Endodermal cell (in vitro differentiated cells): ENCODE data around the gene FARP1. TPM values are rescaled to one million over a fixed set of nuclear protein-coding genes. Genes with fewer than 3 reads are reported as not detected.

Experiments used
- DNase-seq: peaks from one replicate; pipeline ENCODE4 v3.0.0-alpha.2; 2017
- H3K27ac ChIP-seq: 2 replicates; pipeline ENCODE4 v1.5.1; 2013; ENCODE audit warnings: mild to moderate bottlenecking, low read depth, low read length, moderate library complexity
- H3K27me3 ChIP-seq: 2 replicates; pipeline ENCODE4 v1.6.1; 2013; ENCODE audit warnings: mild to moderate bottlenecking, low read length, moderate library complexity; ENCODE audit not compliant: insufficient read depth, control insufficient read depth, poor library complexity, severe bottlenecking
- H3K36me3 ChIP-seq: 2 replicates; pipeline ENCODE4 v1.7.0; 2013; ENCODE audit warnings: mild to moderate bottlenecking, low read length, moderate library complexity; ENCODE audit not compliant: control insufficient read depth, insufficient read depth
- H3K4me1 ChIP-seq: one replicate; pipeline ENCODE4 v1.7.0; 2013; ENCODE audit warnings: low read length; ENCODE audit not compliant: control insufficient read depth, insufficient read depth
- H3K4me3 ChIP-seq: 2 replicates; pipeline ENCODE4 v1.5.1; 2013; ENCODE audit warnings: mild to moderate bottlenecking, low read length, moderate library complexity
- H3K9ac ChIP-seq: 2 replicates; pipeline ENCODE4 v1.6.1; 2013; ENCODE audit warnings: mild to moderate bottlenecking, low read length, moderate library complexity; ENCODE audit not compliant: poor library complexity, severe bottlenecking; ENCODE audit errors: extremely low read depth
- H3K9me3 ChIP-seq: 2 replicates; pipeline ENCODE4 v1.6.1; 2013; ENCODE audit warnings: mild to moderate bottlenecking, low read length, moderate library complexity; ENCODE audit not compliant: control insufficient read depth
- H3K27ac Mint-ChIP-seq: 2 replicates; pipeline ENCODE4 v1.8.0; 2020; ENCODE audit warnings: mixed read lengths
- H3K27me3 Mint-ChIP-seq: 2 replicates; pipeline ENCODE4 v1.8.0; 2021; ENCODE audit warnings: mild to moderate bottlenecking, mixed read lengths; ENCODE audit not compliant: insufficient read depth
- H3K36me3 Mint-ChIP-seq: 2 replicates; pipeline ENCODE4 v1.8.0; 2020; ENCODE audit warnings: low read depth, mixed read lengths
- H3K4me1 Mint-ChIP-seq: 2 replicates; pipeline ENCODE4 v1.8.0; 2020; ENCODE audit warnings: mixed read lengths
- H3K4me3 Mint-ChIP-seq: 2 replicates; pipeline ENCODE4 v1.8.0; 2020; ENCODE audit warnings: mild to moderate bottlenecking, moderate library complexity, mixed read lengths
- H3K9me3 Mint-ChIP-seq: 2 replicates; pipeline ENCODE4 v1.8.0; 2020; ENCODE audit warnings: mild to moderate bottlenecking, mixed read lengths
- CTCF ChIP-seq: fragments of 200-600 bp; sonication (generic); conservative IDR thresholded peaks from 2 replicates; pipeline ENCODE4 v1.5.0; 2021; ENCODE audit warnings: antibody characterized with exemption, mild to moderate bottlenecking
- WGBS, 2 experiments: methylation state at CpG; one replicate each; pipeline versions ENCODE4 v1.1.5 to v1.1.7; 2013; ENCODE audit warnings: missing lambda C conversion rate in 2 of 2, mixed read lengths in 1 of 2; ENCODE audit not compliant: insufficient coverage in 1 of 2, insufficient read length in 1 of 2; 5-methylcytosine and 5-hydroxymethylcytosine counted together
- total RNA-seq, 2 donors: library from RNA; stranded (reverse); fragmentation: NEBNext Ultra II Directional in 1 of 2; extraction: Animal tissue kit (Norgen Biotek cat#: 25700) in 1 of 2; gene quantifications; 2 replicates in 1 of 2; 3 replicates in 1 of 2; pipeline ENCODE4 v1.2.1, GENCODE V29; 2021

Gene FARP1
- total RNA-seq, 2 donors from 2014 or later, result 237 to 319 TPM

- no peak overlapping the region for H3K9ac ChIP-seq
- no peak overlapping the region for H3K4me3 ChIP-seq
- DNase-seq, result no peak
- H3K9me3 ChIP-seq, result no peaks in the 10 kb centered on the region
- Mint-ChIP-seq H3K27me3 (no peaks in the 10 kb centered on the region), H3K27ac (peak overlapping the region; percentile 21), H3K4me3 (no peak overlapping the region), H3K9me3 (no peaks in the 10 kb centered on the region), H3K4me1 (peaks cover 6% of the 10 kb centered on the region), H3K36me3 (peaks cover 69% of the 10 kb centered on the region)
- no peaks in the 10 kb centered on the region for H3K27me3 ChIP-seq
- no peaks in the 10 kb centered on the region for H3K4me1 ChIP-seq
- WGBS, 2 experiments, result 86 to 93% methylated on average over 3 to 6 of the region's 6 CpGs
- peaks cover 86% of the 10 kb centered on the region for H3K36me3 ChIP-seq
- H3K27ac ChIP-seq, result peak overlapping the region; percentile 18
- no peak for TF ChIP-seq CTCF
Measured at GRCh38 chr13:98456413-98456845, 313.5 kb downstream of the FARP1 start.

GRCh38 chr13:98457053-98457452 lies 314.2 kb downstream of the FARP1 start:
- Histone ChIP-seq H3K4me3 (no peak overlapping the region), H3K9me3 (no peaks in the 10 kb centered on the region), H3K9ac (no peak overlapping the region), H3K36me3 (peaks cover 85% of the 10 kb centered on the region), H3K27me3 (no peaks in the 10 kb centered on the region), H3K4me1 (no peaks in the 10 kb centered on the region), H3K27ac (peak overlapping the region; percentile 18)
- no peak for TF ChIP-seq CTCF
- Mint-ChIP-seq H3K27ac (no peak overlapping the region), H3K9me3 (no peaks in the 10 kb centered on the region), H3K36me3 (peaks cover 69% of the 10 kb centered on the region), H3K4me3 (no peak overlapping the region), H3K27me3 (no peaks in the 10 kb centered on the region), H3K4me1 (peaks cover under 1% of the 10 kb centered on the region)
- DNase-seq, result no peak
- 93 to 95% methylated on average over 11 to 13 of the region's 13 CpGs for WGBS, 2 experiments

GRCh38 chr13:98458431-98458830 lies 315.5 kb downstream of the FARP1 start:
- H3K9ac ChIP-seq, result no peak overlapping the region
- H3K36me3 ChIP-seq, result peaks cover 85% of the 10 kb centered on the region
- WGBS, 2 experiments, result 88 to 95% methylated on average over 8 to 16 of the region's 16 CpGs
- H3K27me3 Mint-ChIP-seq, result no peaks in the 10 kb centered on the region
- H3K4me1 Mint-ChIP-seq, result no peaks in the 10 kb centered on the region
- H3K36me3 Mint-ChIP-seq, result peaks cover 73% of the 10 kb centered on the region
- no peaks in the 10 kb centered on the region for H3K4me1 ChIP-seq
- H3K4me3 Mint-ChIP-seq, result no peak overlapping the region
- H3K27ac Mint-ChIP-seq, result no peak overlapping the region
- DNase-seq, result no peak
- H3K27me3 ChIP-seq, result no peaks in the 10 kb centered on the region
- no peak overlapping the region for H3K27ac ChIP-seq
- no peaks in the 10 kb centered on the region for H3K9me3 Mint-ChIP-seq
- no peak for TF ChIP-seq CTCF
- no peaks in the 10 kb centered on the region for H3K9me3 ChIP-seq
- H3K4me3 ChIP-seq, result no peak overlapping the region
